ENCODE data around the gene TMPRSS2. TPM values are rescaled to one million over a fixed set of nuclear protein-coding genes. Genes with fewer than 3 reads are reported as not detected.

TMPRSS2 gene
- total RNA-seq, 3 donors from 2014 or later: 32.1 to 56.6 TPM; not detected in 1

GRCh38 chr21:41480086-41480690 is 27.8 kb downstream of the TMPRSS2 start:
- H3K4me1 ChIP-seq: peaks cover 0 to 17% of the 10 kb centered on the region in 2 donors
- intact Hi-C loops (cut with DNase I; ENCODE audit: low total_unique reads): no loop called here
- no peak overlapping the region for H3K4me3 ChIP-seq
- H3K27ac ChIP-seq: peak overlapping the region; percentile 58 to 59
- no peaks in the 10 kb centered on the region for H3K9me3 ChIP-seq
- H3K36me3 ChIP-seq: no peaks in the 10 kb centered on the region
- no peaks in the 10 kb centered on the region for H3K27me3 ChIP-seq
- TF ChIP-seq POLR2AphosphoS5 (IDR thresholded peaks at IDR 0.05) (no peak), CTCF (IDR thresholded peaks at IDR 0.05) (no peak), POLR2A (IDR thresholded peaks at IDR 0.05) (no peak)
- no peak for DNase-seq (ENCODE audit: low spot score in 2 of 2)

- no peaks in the 10 kb centered on the region for H3K9me3 ChIP-seq
- peaks cover 0 to 17% of the 10 kb centered on the region in 2 donors for H3K4me1 ChIP-seq
- H3K27ac ChIP-seq: peak overlapping the region; percentile 58 to 59
- H3K27me3 ChIP-seq: no peaks in the 10 kb centered on the region
- TF ChIP-seq CTCF (IDR thresholded peaks at IDR 0.05) (no peak), POLR2AphosphoS5 (IDR thresholded peaks at IDR 0.05) (no peak), POLR2A (IDR thresholded peaks at IDR 0.05) (no peak)
- DNase-seq (ENCODE audit: low spot score in 2 of 2): no peak
- intact Hi-C loops (cut with DNase I; ENCODE audit: low total_unique reads): no loop called here
- no peaks in the 10 kb centered on the region for H3K36me3 ChIP-seq
- H3K4me3 ChIP-seq: no peak overlapping the region
These were observed 28.3 kb downstream of the TMPRSS2 start for GRCh38 chr21:41479686-41480085.

- H3K27me3 ChIP-seq: no peaks in the 10 kb centered on the region
- H3K27ac ChIP-seq: peak overlapping the region; percentile 58 to 59
- intact Hi-C loops (cut with DNase I; ENCODE audit: low total_unique reads): no loop called here
- peaks cover 0 to 17% of the 10 kb centered on the region in 2 donors for H3K4me1 ChIP-seq
- peak in 1 of 2 donors; percentile 70 for DNase-seq (ENCODE audit: low spot score in 2 of 2)
- no peaks in the 10 kb centered on the region for H3K9me3 ChIP-seq
- H3K4me3 ChIP-seq: peak overlapping the region in 1 of 3 donors; percentile 2
- no peak for TF ChIP-seq CTCF (IDR thresholded peaks at IDR 0.05)
- no peak for TF ChIP-seq POLR2A (IDR thresholded peaks at IDR 0.05)
- TF ChIP-seq POLR2AphosphoS5 (IDR thresholded peaks at IDR 0.05): no peak
- H3K36me3 ChIP-seq: no peaks in the 10 kb centered on the region
These were observed 29.4 kb downstream of the TMPRSS2 start for GRCh38 chr21:41478319-41479177.

GRCh38 chr21:41477641-41478318 is 30.2 kb downstream of the TMPRSS2 start:
- H3K4me1 ChIP-seq: peaks cover 0 to 17% of the 10 kb centered on the region in 2 donors
- H3K36me3 ChIP-seq: no peaks in the 10 kb centered on the region
- H3K4me3 ChIP-seq: peak overlapping the region in 1 of 3 donors; percentile 2
- intact Hi-C loops (cut with DNase I; ENCODE audit: low total_unique reads): no loop called here
- H3K9me3 ChIP-seq: no peaks in the 10 kb centered on the region
- TF ChIP-seq CTCF (IDR thresholded peaks at IDR 0.05): no peak
- TF ChIP-seq POLR2AphosphoS5 (IDR thresholded peaks at IDR 0.05): peak in 1 of 3 donors; percentile 27
- TF ChIP-seq POLR2A (IDR thresholded peaks at IDR 0.05): no peak
- H3K27ac ChIP-seq: peak overlapping the region; percentile 58 to 59
- DNase-seq (ENCODE audit: low spot score in 2 of 2): peak; percentile 60 to 88
- H3K27me3 ChIP-seq: no peaks in the 10 kb centered on the region

Measured in breast epithelium (tissue), 4 donors.